Hypothalamus (tissue), 51 donors: ENCODE measurements around the gene KBTBD13.
A peak's percentile ranks its signal among the peaks of the same experiment; 100 is the strongest.

Source experiments
- DNase-seq, 51 donors: peaks; one replicate each; lab custom pipeline; 2025; lab: John Stamatoyannopoulos, UW

Gene KBTBD13

GRCh38 chr15:65101411-65101890 is 24.9 kb downstream of the KBTBD13 start:
- peak in 28 of 51 donors; percentile 14 to 71 (median 43) for DNase-seq

DNA sequence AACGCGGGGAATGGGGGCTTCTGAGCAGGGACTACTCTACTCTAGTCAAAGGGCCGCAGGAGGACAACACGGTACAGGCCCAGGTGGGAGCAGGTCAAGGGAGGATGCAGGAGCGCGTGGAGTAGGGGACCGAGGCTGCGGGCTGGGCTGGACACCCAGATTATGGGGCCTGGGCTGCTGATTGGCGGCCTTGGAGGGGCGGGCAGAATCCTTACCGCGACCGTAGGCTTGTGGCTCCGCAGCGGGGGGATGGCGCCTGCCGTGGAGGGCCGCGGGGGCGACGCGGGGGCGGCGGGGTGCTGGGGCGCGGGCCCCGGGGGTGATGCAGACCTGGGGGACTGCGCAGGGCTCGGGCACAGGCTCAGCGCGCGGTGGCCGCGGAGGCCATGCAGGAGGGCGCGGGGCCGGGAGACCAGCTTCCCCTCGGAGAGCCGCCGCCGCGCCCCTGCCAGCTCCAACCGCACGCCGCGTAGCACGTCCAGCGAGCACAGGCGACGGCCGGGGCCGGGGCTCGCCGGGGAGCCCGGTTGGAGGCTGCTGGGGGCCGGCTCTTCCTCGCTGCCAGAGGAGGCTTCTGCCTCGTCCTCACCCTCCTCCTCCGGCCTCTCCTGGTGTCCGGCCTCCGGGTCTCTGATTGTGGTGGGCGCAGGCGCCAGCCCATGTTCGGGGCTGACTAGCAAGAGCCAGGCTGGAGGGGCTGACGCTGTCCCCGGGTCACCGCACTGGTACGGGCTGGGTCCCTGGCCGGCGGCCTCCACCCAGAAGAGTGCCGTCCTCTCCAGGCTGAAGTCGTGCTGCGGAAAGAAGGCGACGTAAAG is 25.6 kb downstream of the KBTBD13 start:
- no peak for DNase-seq

- no peak for DNase-seq
Measured at GRCh38 chr15:65102912-65103311, 26.4 kb downstream of the KBTBD13 start.

DNA sequence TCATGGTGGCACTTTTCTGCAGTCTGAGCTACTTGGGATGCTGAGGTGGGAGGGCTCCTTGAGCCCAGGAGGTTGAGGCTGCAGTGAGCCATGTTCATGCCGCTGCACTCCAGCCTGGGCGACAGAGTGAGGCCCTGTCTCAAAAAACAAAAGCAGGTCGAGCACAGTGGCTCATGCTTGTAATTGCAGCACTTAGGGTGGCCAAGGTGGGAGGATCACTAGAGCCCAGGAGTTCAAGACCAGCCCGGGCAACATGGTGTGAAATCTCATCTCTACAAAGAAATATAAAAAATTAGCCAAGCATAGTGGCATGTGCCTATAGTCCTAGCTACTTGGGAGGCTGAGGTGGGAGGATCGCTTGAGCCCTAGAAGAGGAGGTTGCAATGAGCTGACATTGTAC is 28.5 kb downstream of the KBTBD13 start:
- no peak for DNase-seq

DNA sequence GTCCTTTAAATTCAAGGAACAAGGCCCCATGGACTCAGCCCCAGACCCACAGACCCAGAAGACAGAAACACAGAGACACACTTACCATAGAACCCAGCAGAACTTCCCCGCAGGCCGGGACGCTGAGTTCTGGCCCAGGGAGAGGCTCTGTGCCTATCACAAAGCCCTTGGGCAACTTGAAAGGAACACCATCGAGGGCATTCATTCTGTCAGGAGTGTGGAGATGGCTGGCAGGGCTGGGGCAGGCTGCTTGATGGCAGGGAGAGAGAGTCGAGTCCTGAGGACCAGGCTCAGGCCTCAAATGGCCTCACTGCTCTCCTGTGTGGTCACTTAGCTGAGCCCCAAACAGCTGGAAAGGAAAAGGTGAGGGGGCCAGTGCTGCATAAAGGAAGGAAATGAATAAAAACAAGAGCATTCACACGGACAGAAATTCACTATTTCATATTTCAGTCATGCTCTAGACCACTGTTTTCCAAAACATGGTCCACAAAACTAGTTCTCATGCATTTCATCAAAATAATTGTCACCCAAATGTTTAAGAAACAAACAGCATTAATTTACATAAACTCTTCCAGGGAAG is 29.6 kb downstream of the KBTBD13 start:
- no peak for DNase-seq

GRCh38 chr15:65110676-65111292 is 34.2 kb downstream of the KBTBD13 start:
- no peak for DNase-seq

- no peak for DNase-seq
Measured at GRCh38 chr15:65115086-65115485, 38.5 kb downstream of the KBTBD13 start, which contains the start of gene UBAP1L. TSS of gene UBAP1L (minus strand) at chr15:65115200. CDS start at chr15:65106215, 8,985 bp downstream.

DNA sequence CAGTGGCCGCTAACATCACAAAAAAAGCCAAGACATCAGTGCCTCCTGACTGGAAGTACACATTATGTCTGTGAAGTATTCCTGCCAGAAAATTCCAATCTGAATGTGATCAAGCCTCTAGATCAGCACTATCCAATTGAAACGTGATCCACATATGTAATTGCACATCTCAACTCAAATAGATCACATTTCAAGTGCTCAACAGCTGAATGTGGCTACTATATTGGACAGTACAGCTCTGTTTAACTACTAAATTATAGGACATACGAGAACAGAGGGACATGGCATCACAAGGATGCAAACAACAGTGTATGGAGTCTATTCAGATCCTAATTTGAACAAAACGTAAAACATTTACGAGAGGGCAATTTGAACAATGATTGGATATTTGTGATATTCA is 39.0 kb downstream of the KBTBD13 start:
- DNase-seq = no peak
